Osteoblast (primary cell): Measurements from ENCODE around the gene SIAE. TPM values are rescaled to one million over a fixed set of nuclear protein-coding genes. Genes with fewer than 3 reads are reported as not detected.

Experiments used
- DNase-seq: peaks from one replicate; pipeline ENCODE4 v3.0.0; 2011; ENCODE audit warnings: low spot score, mixed read lengths; ENCODE audit not compliant: insufficient read length; ENCODE audit errors: missing footprints
- H2AFZ ChIP-seq: 2 replicates; pipeline ENCODE4 v1.6.0; 2011; ENCODE audit warnings: mild to moderate bottlenecking, low read length
- H3K27ac ChIP-seq: 2 replicates; pipeline ENCODE4 v1.5.1; 2011; ENCODE audit warnings: mild to moderate bottlenecking, low read depth, low read length, moderate library complexity
- H3K27me3 ChIP-seq: 2 replicates; pipeline ENCODE4 v1.6.0; 2012; ENCODE audit warnings: mild to moderate bottlenecking, control low read depth, inconsistent platforms, low read length, moderate library complexity; ENCODE audit not compliant: insufficient read depth
- H3K36me3 ChIP-seq: 2 replicates; pipeline ENCODE4 v1.5.1; 2011; ENCODE audit warnings: mild to moderate bottlenecking, low read length, control low read depth, moderate library complexity; ENCODE audit not compliant: insufficient read depth
- H3K4me1 ChIP-seq: 2 replicates; pipeline ENCODE4 v1.5.1; 2011; ENCODE audit warnings: mild to moderate bottlenecking, low read length, control low read depth, moderate library complexity; ENCODE audit not compliant: insufficient read depth
- H3K4me2 ChIP-seq: 2 replicates; pipeline ENCODE4 v1.6.0; 2011; ENCODE audit warnings: mild to moderate bottlenecking, low read length; ENCODE audit not compliant: insufficient read depth
- H3K4me3 ChIP-seq: fragments of 200-600 bp; sonication (generic); 3 replicates; pipeline ENCODE4 v1.5.1; 2012; ENCODE audit warnings: mild to moderate bottlenecking, low read length, inconsistent platforms; ENCODE audit not compliant: insufficient read depth
- H3K79me2 ChIP-seq: 2 replicates; pipeline ENCODE4 v1.6.0; 2012; ENCODE audit warnings: mild to moderate bottlenecking, low read length, control low read depth, inconsistent platforms; ENCODE audit not compliant: insufficient read depth
- H3K9me3 ChIP-seq: 2 replicates; pipeline ENCODE4 v1.5.1; 2011; ENCODE audit warnings: low read depth, low read length, control low read depth
- H4K20me1 ChIP-seq: 2 replicates; pipeline ENCODE4 v1.6.0; 2012; ENCODE audit warnings: mild to moderate bottlenecking, low read length, control low read depth; ENCODE audit not compliant: insufficient read depth
- total RNA-seq: library from RNA; depleted of rRNA; stranded (reverse); fragments of >200 nt; gene quantifications from 2 replicates; pipeline ENCODE4 v1.2.3, GENCODE V29; 2012
- TF ChIP-seq, protein P1 (sequence below): IDR thresholded peaks from 2 replicates; pipeline ENCODE4 v1.5.1; 2011; ENCODE audit warnings: mild to moderate bottlenecking, low read depth, low read length, moderate library complexity; ENCODE audit errors: extremely low read depth

SIAE gene
- total RNA-seq, 1 donor: 10.5 TPM

DNA sequence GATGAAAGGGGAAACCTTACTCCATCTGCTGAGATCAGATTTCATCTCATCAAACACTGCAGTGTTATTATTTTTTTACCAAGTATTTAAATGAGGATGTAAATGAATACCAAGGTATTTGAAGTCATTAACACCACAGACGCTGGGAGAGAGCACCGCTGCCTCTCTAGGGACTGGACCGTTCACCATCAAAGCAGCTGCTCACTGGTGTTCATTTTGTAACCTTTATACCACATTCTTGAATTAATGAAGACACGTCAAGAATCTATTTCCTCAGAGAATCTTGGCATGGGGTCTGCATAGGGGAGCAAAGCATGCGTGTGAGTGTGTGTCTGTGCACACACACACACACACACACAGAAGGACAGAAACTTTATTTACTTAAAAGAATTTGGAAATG lies 15.6 kb downstream of the SIAE start:
- no peak overlapping the region for H3K4me3 ChIP-seq
- H3K4me1 ChIP-seq: no peaks in the 10 kb centered on the region
- no peak overlapping the region for H3K27ac ChIP-seq
- no peaks in the 10 kb centered on the region for H3K36me3 ChIP-seq
- no peaks in the 10 kb centered on the region for H3K27me3 ChIP-seq
- no peaks in the 10 kb centered on the region for H3K79me2 ChIP-seq
- DNase-seq: no peak
- H3K4me2 ChIP-seq: no peak overlapping the region
- no peak overlapping the region for H2AFZ ChIP-seq
- TF ChIP-seq, protein P1, sequence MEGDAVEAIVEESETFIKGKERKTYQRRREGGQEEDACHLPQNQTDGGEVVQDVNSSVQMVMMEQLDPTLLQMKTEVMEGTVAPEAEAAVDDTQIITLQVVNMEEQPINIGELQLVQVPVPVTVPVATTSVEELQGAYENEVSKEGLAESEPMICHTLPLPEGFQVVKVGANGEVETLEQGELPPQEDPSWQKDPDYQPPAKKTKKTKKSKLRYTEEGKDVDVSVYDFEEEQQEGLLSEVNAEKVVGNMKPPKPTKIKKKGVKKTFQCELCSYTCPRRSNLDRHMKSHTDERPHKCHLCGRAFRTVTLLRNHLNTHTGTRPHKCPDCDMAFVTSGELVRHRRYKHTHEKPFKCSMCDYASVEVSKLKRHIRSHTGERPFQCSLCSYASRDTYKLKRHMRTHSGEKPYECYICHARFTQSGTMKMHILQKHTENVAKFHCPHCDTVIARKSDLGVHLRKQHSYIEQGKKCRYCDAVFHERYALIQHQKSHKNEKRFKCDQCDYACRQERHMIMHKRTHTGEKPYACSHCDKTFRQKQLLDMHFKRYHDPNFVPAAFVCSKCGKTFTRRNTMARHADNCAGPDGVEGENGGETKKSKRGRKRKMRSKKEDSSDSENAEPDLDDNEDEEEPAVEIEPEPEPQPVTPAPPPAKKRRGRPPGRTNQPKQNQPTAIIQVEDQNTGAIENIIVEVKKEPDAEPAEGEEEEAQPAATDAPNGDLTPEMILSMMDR: no peak
- H3K9me3 ChIP-seq: no peaks in the 10 kb centered on the region
- no peaks in the 10 kb centered on the region for H4K20me1 ChIP-seq

DNA sequence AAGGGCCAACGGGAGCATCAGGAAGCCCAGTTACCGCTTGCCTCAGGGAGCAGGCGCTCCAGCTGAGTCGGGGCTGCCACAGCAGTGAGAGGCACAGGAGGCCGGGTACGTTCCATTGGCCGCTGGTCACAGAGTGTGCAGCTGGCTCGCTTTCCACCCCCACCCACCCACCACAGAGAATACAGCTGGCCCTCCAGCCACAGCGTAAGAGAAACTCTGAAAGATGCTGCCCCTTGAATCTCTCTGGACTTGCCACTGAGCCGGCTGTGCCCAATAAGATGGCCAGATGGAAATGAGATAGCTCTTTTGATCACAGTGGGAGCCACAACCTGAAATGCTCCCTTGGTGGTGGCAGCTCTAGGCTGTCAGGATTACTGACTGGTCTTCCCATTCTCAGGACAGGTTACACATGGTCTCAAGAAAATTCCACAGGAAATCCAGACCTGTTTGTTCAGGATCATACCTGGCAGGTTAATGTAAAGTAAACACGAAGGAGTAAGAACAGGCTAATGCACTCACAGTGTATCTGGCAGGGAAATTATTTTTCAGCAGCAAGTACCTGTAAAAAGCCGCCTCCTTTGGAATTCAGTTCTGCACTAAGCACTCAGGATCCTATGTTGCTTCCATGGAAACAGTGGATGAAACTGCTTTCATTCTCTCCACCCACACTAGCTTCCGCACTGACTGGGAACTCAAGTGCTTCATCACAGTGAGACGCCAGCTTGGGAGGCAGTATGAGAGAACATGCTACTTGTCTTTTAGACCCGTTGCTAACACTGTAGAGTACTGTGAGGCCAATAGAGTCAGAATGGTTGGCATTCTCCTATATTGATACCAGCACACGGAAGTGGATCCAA lies 16.5 kb downstream of the SIAE start:
- H3K79me2 ChIP-seq: no peaks in the 10 kb centered on the region
- H3K4me2 ChIP-seq: no peak overlapping the region
- DNase-seq: no peak
- no peaks in the 10 kb centered on the region for H3K36me3 ChIP-seq
- no peaks in the 10 kb centered on the region for H4K20me1 ChIP-seq
- H3K27me3 ChIP-seq: no peaks in the 10 kb centered on the region
- H3K4me1 ChIP-seq: no peaks in the 10 kb centered on the region
- no peak overlapping the region for H2AFZ ChIP-seq
- TF ChIP-seq, protein P1: no peak
- no peak overlapping the region for H3K4me3 ChIP-seq
- no peaks in the 10 kb centered on the region for H3K9me3 ChIP-seq
- no peak overlapping the region for H3K27ac ChIP-seq

DNA sequence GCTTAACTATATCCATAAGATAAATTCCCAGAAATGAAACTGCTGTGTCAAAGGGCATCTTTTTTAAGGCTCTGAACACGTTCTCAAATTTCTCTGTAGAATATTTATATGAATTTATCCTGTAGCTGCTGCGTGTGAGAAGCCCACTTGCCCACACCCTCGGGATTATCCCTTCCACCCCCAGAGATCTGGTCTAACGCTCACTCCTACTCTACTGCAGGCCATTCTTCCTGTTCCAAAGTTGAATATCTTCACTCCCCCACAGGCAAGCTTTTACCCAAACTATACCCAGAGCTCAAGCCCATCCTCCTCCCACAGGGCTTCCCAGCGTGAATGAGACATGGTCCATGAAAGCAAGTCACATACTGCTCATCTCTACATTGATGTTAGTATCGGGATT lies 24.9 kb downstream of the SIAE start:
- no peak overlapping the region for H2AFZ ChIP-seq
- H3K36me3 ChIP-seq: no peaks in the 10 kb centered on the region
- no peak overlapping the region for H3K4me3 ChIP-seq
- no peaks in the 10 kb centered on the region for H3K79me2 ChIP-seq
- no peak for DNase-seq
- H4K20me1 ChIP-seq: peaks cover 2% of the 10 kb centered on the region
- no peak overlapping the region for H3K27ac ChIP-seq
- peaks cover 18% of the 10 kb centered on the region for H3K4me1 ChIP-seq
- no peak overlapping the region for H3K4me2 ChIP-seq
- H3K27me3 ChIP-seq: no peaks in the 10 kb centered on the region
- TF ChIP-seq, protein P1: no peak
- H3K9me3 ChIP-seq: no peaks in the 10 kb centered on the region

DNA sequence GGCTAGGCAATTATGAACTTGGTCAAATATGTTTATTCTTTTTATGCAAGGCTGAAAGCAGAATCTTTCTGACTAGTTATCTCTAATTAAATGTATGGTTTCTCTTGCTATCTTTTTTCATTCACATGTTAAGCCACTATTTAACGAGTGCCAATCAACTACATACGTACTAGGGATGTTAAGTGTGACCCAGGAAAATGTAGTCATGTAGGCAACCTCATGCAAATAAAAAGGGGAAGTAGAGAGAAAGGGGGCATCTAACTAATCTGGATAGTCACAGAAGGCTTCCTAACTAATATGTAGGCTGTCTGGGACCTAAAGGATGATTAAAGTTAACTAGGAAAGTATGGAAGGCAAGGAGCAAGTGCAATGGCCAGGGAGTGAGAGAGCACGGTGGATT lies 27.4 kb downstream of the SIAE start:
- Histone ChIP-seq H3K4me1 (peaks cover 24% of the 10 kb centered on the region), H3K4me2 (no peak overlapping the region), H3K27me3 (no peaks in the 10 kb centered on the region), H3K79me2 (no peaks in the 10 kb centered on the region), H2AFZ (no peak overlapping the region), H3K27ac (no peak overlapping the region), H3K36me3 (no peaks in the 10 kb centered on the region), H4K20me1 (peaks cover 2% of the 10 kb centered on the region), H3K4me3 (no peak overlapping the region), H3K9me3 (no peaks in the 10 kb centered on the region)
- TF ChIP-seq, protein P1: no peak
- DNase-seq: no peak
